GM12878 (cell line): ENCODE data around the gene PLCG2. TPM values are rescaled to one million over a fixed set of nuclear protein-coding genes. Genes with fewer than 3 reads are reported as not detected.

Experiments used
- CBX5 ChIP-seq: sonication (generic); IDR thresholded peaks from 2 replicates; pipeline ENCODE4 v1.6.1; 2016; ENCODE audit warnings: low read depth, moderate library complexity, mild to moderate bottlenecking, inconsistent platforms
- EP300 ChIP-seq, 2 experiments: fragments of 150-350 bp in 1 of 2; IDR thresholded peaks; 2 replicates each; pipeline ENCODE4 v1.6.1; 2011 to 2012; ENCODE audit warnings: low read depth in 2 of 2, low read length in 2 of 2, borderline replicate concordance in 1 of 2, improper control_type of control experiment in 1 of 2, inconsistent platforms in 1 of 2; ENCODE audit not compliant: control insufficient read depth in 1 of 2
- IKZF1 ChIP-seq: fragments of 450-650 bp; conservative IDR thresholded peaks from 2 replicates; pipeline ENCODE4 v1.6.1; 2017; ENCODE audit warnings: antibody characterized with exemption, mild to moderate bottlenecking
- IKZF2 ChIP-seq, 2 experiments: fragments of 450-650 bp; IDR thresholded peaks; 2 replicates each; pipeline ENCODE4 v1.6.1; 2017; ENCODE audit warnings: mild to moderate bottlenecking in 2 of 2, moderate library complexity in 2 of 2
- MTA2 ChIP-seq: fragments of 450-650 bp; IDR thresholded peaks from 2 replicates; pipeline ENCODE4 v1.6.1; 2016; ENCODE audit warnings: low read depth, mild to moderate bottlenecking, moderate library complexity
- PAX8 ChIP-seq: fragments of 450-650 bp; IDR thresholded peaks from 2 replicates; pipeline ENCODE4 v1.6.1; 2017; ENCODE audit warnings: mild to moderate bottlenecking, moderate library complexity
- POLR2AphosphoS2 ChIP-seq: IDR thresholded peaks from 2 replicates; pipeline ENCODE4 v1.6.1; 2011; ENCODE audit warnings: low read depth, mild to moderate bottlenecking, low read length, improper control_type of control experiment, moderate library complexity
- POU2F2 ChIP-seq: IDR thresholded peaks from 3 replicates; pipeline ENCODE4 v1.6.1; 2011; ENCODE audit warnings: low read depth, mild to moderate bottlenecking, low read length, borderline replicate concordance
- RAD21 ChIP-seq: IDR thresholded peaks from 2 replicates; pipeline ENCODE4 v1.6.1; 2011; ENCODE audit warnings: mild to moderate bottlenecking, low read depth, low read length, moderate library complexity; ENCODE audit not compliant: insufficient read depth
- RAD51 ChIP-seq: fragments of 450-650 bp; IDR thresholded peaks from 2 replicates; pipeline ENCODE4 v1.6.1; 2016; ENCODE audit warnings: moderate library complexity, mild to moderate bottlenecking, inconsistent platforms
- SMAD5 ChIP-seq: IDR thresholded peaks from 2 replicates; pipeline ENCODE4 v1.6.1; 2016; ENCODE audit warnings: antibody characterized with exemption, low read depth
- SP1 ChIP-seq: IDR thresholded peaks from one replicate; pipeline ENCODE4 v1.6.1; 2011; ENCODE audit warnings: low read depth, low read length
- SPI1 ChIP-seq: IDR thresholded peaks from 2 replicates; pipeline ENCODE4 v1.6.1; 2011; ENCODE audit warnings: low read depth, mild to moderate bottlenecking, low read length, moderate library complexity, borderline replicate concordance; ENCODE audit not compliant: insufficient read depth
- polyA plus RNA-seq, 11 experiments: library from polyadenylated mRNA; depleted of rRNA in 4 of 11; unstranded in 6 of 11; stranded (reverse) in 5 of 11; fragments of >200 nt; fragmentation: Nextera tagmentation in 4 of 11; fragmentation: Illumina TruSeq in 1 of 11; extraction: Ambion mirVana in 4 of 11; extraction: Trizol in 1 of 11; gene quantifications; 1 replicate in 1 of 11; 2 replicates in 10 of 11; pipeline versions ENCODE4 v1.2.1 to v1.2.3, GENCODE V29; 2011 to 2016; ENCODE audit warnings: inconsistent platforms in 2 of 11, missing spikeins in 2 of 11, low read depth in 1 of 11
- total RNA-seq, 4 experiments: library from RNA; depleted of rRNA in 3 of 4; stranded (reverse); fragments of >200 nt in 3 of 4; fragmentation: Illumina TruSeq in 1 of 4; extraction: Trizol in 1 of 4; gene quantifications; 2 replicates each; pipeline versions ENCODE4 v1.2.1 to v1.2.3, GENCODE V29; 2013 to 2021
- TF ChIP-seq, protein P1 (sequence below): fragments of 450-650 bp; IDR thresholded peaks from 2 replicates; pipeline ENCODE4 v1.6.1; 2017; ENCODE audit warnings: mild to moderate bottlenecking, low read depth, inconsistent platforms; ENCODE audit not compliant: poor library complexity, severe bottlenecking
- TF ChIP-seq, protein P2 (sequence below): fragments of 450-650 bp; IDR thresholded peaks from 2 replicates; pipeline ENCODE4 v1.6.1; 2016; ENCODE audit warnings: mild to moderate bottlenecking
- TF ChIP-seq, protein P3 (sequence below): fragments of 450-650 bp; IDR thresholded peaks from 2 replicates; pipeline ENCODE4 v1.6.1; 2018; ENCODE audit warnings: borderline replicate concordance, mild to moderate bottlenecking; ENCODE audit not compliant: partially characterized antibody
- TF ChIP-seq, protein P4 (sequence below), 3 experiments: IDR thresholded peaks in 2 of 3; conservative IDR thresholded peaks in 1 of 3; 2 replicates each; pipeline ENCODE4 v1.5.1; 2011; ENCODE audit warnings: low read depth in 3 of 3, low read length in 3 of 3, mild to moderate bottlenecking in 3 of 3, control low read depth in 2 of 3, moderate library complexity in 2 of 3, inconsistent platforms in 1 of 3, mixed read lengths in 1 of 3; ENCODE audit not compliant: control insufficient read depth in 2 of 3, insufficient read depth in 1 of 3; ENCODE audit errors: extremely low read depth in 1 of 3

PLCG2 gene
- total and polyA plus RNA-seq, 10 of the 15 experiments (the other 5 are each of a cell fraction or from before 2014, with no cell fraction given): 47.6 to 256 (median 149) TPM

DNA sequence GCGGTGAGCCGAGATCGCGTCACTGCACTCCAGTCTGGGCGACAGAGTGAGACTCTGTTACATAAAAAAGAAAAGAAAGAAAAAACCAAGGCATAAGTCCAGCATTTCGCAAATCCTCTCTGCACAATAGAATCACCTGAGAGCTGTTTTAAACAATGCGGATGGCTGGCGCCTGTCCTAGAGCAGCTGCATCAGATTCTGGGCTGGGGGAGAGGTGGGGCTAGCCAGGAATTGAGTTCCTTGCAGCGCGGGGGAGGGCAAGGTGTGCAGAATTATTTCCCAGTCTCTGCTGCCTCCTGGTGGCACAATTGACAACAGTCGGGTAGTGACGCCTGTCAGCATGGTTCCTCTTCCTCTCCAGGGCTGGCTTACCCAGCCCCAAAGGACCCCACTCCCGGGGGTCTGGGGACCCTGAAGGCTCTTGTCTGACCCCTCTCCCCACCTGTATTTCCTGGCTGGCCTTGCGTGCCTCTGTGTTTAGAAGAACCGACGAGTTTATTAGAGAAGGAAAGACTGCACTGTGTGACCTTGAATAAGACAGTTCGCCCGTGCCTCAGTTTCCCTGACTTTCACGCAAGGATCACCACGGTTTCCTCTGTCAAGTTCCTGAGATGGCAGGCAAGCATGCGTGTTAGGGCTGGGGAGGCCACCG lies 41.1 kb upstream of the PLCG2 start (continued):
- 0 out of 4 replicates have a peak, but pooled peaks of 1 of the 2 experiments have one; percentile 11 for TF ChIP-seq IKZF2 (IDR thresholded peaks at IDR 0.05)
- 0 out of 2 replicates have a peak, but pooled peaks have one; percentile 57 for TF ChIP-seq CBX5
- TF ChIP-seq, protein P1, sequence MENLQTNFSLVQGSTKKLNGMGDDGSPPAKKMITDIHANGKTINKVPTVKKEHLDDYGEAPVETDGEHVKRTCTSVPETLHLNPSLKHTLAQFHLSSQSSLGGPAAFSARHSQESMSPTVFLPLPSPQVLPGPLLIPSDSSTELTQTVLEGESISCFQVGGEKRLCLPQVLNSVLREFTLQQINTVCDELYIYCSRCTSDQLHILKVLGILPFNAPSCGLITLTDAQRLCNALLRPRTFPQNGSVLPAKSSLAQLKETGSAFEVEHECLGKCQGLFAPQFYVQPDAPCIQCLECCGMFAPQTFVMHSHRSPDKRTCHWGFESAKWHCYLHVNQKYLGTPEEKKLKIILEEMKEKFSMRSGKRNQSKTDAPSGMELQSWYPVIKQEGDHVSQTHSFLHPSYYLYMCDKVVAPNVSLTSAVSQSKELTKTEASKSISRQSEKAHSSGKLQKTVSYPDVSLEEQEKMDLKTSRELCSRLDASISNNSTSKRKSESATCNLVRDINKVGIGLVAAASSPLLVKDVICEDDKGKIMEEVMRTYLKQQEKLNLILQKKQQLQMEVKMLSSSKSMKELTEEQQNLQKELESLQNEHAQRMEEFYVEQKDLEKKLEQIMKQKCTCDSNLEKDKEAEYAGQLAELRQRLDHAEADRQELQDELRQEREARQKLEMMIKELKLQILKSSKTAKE: peak; percentile 40
- TF ChIP-seq SMAD5: no peak
- peak; percentile 23; the same call in 1 of the 3 replicates for TF ChIP-seq POU2F2
- TF ChIP-seq SPI1: peak; percentile 46; the same call in 1 of the 2 replicates
- TF ChIP-seq RAD21: peak; percentile 88
- no peak for TF ChIP-seq PAX8
- TF ChIP-seq, protein P2, sequence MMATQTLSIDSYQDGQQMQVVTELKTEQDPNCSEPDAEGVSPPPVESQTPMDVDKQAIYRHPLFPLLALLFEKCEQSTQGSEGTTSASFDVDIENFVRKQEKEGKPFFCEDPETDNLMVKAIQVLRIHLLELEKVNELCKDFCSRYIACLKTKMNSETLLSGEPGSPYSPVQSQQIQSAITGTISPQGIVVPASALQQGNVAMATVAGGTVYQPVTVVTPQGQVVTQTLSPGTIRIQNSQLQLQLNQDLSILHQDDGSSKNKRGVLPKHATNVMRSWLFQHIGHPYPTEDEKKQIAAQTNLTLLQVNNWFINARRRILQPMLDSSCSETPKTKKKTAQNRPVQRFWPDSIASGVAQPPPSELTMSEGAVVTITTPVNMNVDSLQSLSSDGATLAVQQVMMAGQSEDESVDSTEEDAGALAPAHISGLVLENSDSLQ: peak; percentile 81
- TF ChIP-seq, protein P3, sequence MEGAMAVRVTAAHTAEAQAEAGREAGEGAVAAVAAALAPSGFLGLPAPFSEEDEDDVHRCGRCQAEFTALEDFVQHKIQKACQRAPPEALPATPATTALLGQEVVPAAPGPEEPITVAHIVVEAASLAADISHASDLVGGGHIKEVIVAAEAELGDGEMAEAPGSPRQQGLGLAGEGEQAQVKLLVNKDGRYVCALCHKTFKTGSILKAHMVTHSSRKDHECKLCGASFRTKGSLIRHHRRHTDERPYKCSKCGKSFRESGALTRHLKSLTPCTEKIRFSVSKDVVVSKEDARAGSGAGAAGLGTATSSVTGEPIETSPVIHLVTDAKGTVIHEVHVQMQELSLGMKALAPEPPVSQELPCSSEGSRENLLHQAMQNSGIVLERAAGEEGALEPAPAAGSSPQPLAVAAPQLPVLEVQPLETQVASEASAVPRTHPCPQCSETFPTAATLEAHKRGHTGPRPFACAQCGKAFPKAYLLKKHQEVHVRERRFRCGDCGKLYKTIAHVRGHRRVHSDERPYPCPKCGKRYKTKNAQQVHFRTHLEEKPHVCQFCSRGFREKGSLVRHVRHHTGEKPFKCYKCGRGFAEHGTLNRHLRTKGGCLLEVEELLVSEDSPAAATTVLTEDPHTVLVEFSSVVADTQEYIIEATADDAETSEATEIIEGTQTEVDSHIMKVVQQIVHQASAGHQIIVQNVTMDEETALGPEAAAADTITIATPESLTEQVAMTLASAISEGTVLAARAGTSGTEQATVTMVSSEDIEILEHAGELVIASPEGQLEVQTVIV: no peak
- peak; percentile 17 for TF ChIP-seq SP1
- peak; percentile 23; the same call in 1 of the 2 replicates for TF ChIP-seq MTA2
- TF ChIP-seq EP300 (IDR thresholded peaks at IDR 0.05; ENCODE audit: borderline replicate concordance in 1 of 2, control insufficient read depth in 1 of 2, low read depth in 2 of 2, low read length in 2 of 2): no peak; a peak in 1 of 4 replicates
- TF ChIP-seq IKZF1: peak; percentile 17; the same call in 1 of the 2 replicates
- TF ChIP-seq POLR2AphosphoS2: no peak
- TF ChIP-seq RAD51: no peak
- TF ChIP-seq, protein P4, sequence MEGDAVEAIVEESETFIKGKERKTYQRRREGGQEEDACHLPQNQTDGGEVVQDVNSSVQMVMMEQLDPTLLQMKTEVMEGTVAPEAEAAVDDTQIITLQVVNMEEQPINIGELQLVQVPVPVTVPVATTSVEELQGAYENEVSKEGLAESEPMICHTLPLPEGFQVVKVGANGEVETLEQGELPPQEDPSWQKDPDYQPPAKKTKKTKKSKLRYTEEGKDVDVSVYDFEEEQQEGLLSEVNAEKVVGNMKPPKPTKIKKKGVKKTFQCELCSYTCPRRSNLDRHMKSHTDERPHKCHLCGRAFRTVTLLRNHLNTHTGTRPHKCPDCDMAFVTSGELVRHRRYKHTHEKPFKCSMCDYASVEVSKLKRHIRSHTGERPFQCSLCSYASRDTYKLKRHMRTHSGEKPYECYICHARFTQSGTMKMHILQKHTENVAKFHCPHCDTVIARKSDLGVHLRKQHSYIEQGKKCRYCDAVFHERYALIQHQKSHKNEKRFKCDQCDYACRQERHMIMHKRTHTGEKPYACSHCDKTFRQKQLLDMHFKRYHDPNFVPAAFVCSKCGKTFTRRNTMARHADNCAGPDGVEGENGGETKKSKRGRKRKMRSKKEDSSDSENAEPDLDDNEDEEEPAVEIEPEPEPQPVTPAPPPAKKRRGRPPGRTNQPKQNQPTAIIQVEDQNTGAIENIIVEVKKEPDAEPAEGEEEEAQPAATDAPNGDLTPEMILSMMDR (IDR thresholded peaks at IDR 0.05 in 2 of 3, conservative IDR thresholded peaks at IDR 0.05 in 1 of 3; ENCODE audit: control insufficient read depth in 2 of 3, extremely low read depth in 1 of 3, insufficient read depth in 1 of 3, low read depth in 3 of 3, low read length in 3 of 3): peak; percentile 83 to 97 (median 88); a peak in 5 of 6 replicates
